Fibroblast of mammary gland (primary cell): ENCODE measurements around the gene VTI1A.

Source experiments
- DNase-seq: peaks from one replicate; pipeline ENCODE4 v3.0.0-alpha.2; 2010; ENCODE audit warnings: low read depth
- H3K4me3 ChIP-seq: 2 replicates; pipeline ENCODE4 v1.5.1; 2011; ENCODE audit warnings: low read depth, mild to moderate bottlenecking, low read length, moderate library complexity; ENCODE audit not compliant: control insufficient read depth
- CTCF ChIP-seq: conservative IDR thresholded peaks from 2 replicates; pipeline ENCODE4 v1.5.1; 2011; ENCODE audit warnings: low read depth, low read length, inconsistent platforms; ENCODE audit not compliant: control insufficient read depth, insufficient read depth

VTI1A gene

GRCh38 chr10:112771733-112772132, 324.7 kb downstream of the VTI1A start:
- TF ChIP-seq CTCF = no peak
- H3K4me3 ChIP-seq = no peak overlapping the region
- no peak for DNase-seq

GRCh38 chr10:112773783-112774182, 326.8 kb downstream of the VTI1A start:
- no peak for TF ChIP-seq CTCF
- no peak overlapping the region for H3K4me3 ChIP-seq
- DNase-seq = no peak

- H3K4me3 ChIP-seq = no peak overlapping the region
- no peak for TF ChIP-seq CTCF
- DNase-seq = no peak
Measured at GRCh38 chr10:112774210-112774609, 327.2 kb downstream of the VTI1A start.

GRCh38 chr10:112774798-112775197, 327.8 kb downstream of the VTI1A start:
- no peak for DNase-seq
- no peak for TF ChIP-seq CTCF
- no peak overlapping the region for H3K4me3 ChIP-seq

- DNase-seq = no peak
- TF ChIP-seq CTCF = peak; percentile 28
- H3K4me3 ChIP-seq = no peak overlapping the region
Measured at GRCh38 chr10:112775381-112775780, 328.4 kb downstream of the VTI1A start.

GRCh38 chr10:112775892-112776674, 329.1 kb downstream of the VTI1A start:
- H3K4me3 ChIP-seq = no peak overlapping the region
- DNase-seq = no peak
- TF ChIP-seq CTCF = no peak
